Mesothelial cell of epicardium (in vitro differentiated cells): ENCODE measurements around the gene SLC6A19. TPM values are rescaled to one million over a fixed set of nuclear protein-coding genes. Genes with fewer than 3 reads are reported as not detected.

Experiments
- DNase-seq, 2 experiments: peaks; one replicate each; pipeline ENCODE4 v3.0.0; 2021; ENCODE audit warnings: low spot score in 2 of 2; ENCODE audit not compliant: unreplicated experiment in 2 of 2
- H3K27ac Mint-ChIP-seq: 2 replicates; pipeline ENCODE4 v1.8.0; 2021; ENCODE audit warnings: mixed read lengths
- H3K27me3 Mint-ChIP-seq: 2 replicates; pipeline ENCODE4 v1.8.0; 2021; ENCODE audit warnings: low read depth, mixed read lengths
- H3K36me3 Mint-ChIP-seq: 2 replicates; pipeline ENCODE4 v1.8.0; 2021; ENCODE audit warnings: mixed read lengths
- H3K4me1 Mint-ChIP-seq: 2 replicates; pipeline ENCODE4 v1.8.0; 2021; ENCODE audit warnings: mixed read lengths
- H3K4me3 Mint-ChIP-seq: 2 replicates; pipeline ENCODE4 v1.8.0; 2021; ENCODE audit warnings: mild to moderate bottlenecking, moderate library complexity, mixed read lengths
- H3K9me3 Mint-ChIP-seq: 2 replicates; pipeline ENCODE4 v1.8.0; 2021; ENCODE audit warnings: mixed read lengths
- total RNA-seq: library from RNA; stranded (reverse); gene quantifications from 3 replicates; pipeline ENCODE4 v1.2.1, GENCODE V29; 2021
- TF ChIP-seq, protein P1 (sequence below): fragments of 200-600 bp; sonication (generic); IDR thresholded peaks from one replicate; pipeline ENCODE4 v1.5.0; 2021; ENCODE audit warnings: antibody characterized with exemption; ENCODE audit not compliant: unreplicated experiment

Gene SLC6A19
- total RNA-seq, 1 donor from 2014 or later: not detected

DNA sequence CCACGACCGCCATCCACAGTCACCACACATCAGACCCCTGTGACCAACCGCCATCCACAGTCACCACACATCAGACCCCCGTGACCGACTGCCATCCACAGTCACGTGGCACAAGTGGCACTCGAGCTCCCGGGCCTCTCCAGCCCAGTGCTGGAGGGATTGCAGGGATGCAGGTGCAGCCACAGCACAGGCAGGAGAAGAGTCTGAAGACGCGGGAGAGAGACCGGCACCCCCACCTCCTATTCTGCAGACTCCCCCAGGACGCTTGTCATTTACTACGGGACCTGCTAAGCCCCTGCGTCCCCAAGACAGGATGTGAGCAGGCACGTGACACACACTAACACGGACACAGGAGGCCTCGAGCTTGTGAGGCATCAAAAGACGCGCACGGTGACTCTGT is 72.3 kb downstream of the SLC6A19 start:
- TF ChIP-seq, protein P1, sequence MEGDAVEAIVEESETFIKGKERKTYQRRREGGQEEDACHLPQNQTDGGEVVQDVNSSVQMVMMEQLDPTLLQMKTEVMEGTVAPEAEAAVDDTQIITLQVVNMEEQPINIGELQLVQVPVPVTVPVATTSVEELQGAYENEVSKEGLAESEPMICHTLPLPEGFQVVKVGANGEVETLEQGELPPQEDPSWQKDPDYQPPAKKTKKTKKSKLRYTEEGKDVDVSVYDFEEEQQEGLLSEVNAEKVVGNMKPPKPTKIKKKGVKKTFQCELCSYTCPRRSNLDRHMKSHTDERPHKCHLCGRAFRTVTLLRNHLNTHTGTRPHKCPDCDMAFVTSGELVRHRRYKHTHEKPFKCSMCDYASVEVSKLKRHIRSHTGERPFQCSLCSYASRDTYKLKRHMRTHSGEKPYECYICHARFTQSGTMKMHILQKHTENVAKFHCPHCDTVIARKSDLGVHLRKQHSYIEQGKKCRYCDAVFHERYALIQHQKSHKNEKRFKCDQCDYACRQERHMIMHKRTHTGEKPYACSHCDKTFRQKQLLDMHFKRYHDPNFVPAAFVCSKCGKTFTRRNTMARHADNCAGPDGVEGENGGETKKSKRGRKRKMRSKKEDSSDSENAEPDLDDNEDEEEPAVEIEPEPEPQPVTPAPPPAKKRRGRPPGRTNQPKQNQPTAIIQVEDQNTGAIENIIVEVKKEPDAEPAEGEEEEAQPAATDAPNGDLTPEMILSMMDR: no peak

DNA sequence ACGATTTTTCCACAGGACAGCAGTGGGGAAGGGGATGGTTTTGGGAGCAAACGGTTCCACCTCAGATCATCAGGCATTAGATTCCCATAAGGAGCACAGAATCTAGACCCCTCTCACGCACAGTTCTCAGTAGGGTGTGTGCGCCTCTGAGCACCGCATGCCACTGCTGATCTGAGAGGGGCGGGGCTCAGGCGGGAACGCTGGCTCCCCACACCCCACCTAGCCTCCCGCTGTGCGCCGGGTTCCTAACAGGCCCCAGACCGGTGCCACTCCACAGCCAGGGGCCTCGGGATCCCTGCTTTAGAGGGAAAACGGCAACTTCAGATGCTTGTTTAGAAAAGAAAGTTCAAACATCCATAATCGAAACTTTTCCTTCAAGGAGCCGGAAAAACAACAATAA is 73.1 kb downstream of the SLC6A19 start:
- Mint-ChIP-seq H3K9me3 (no peaks in the 10 kb centered on the region), H3K27ac (no peak overlapping the region), H3K4me1 (no peaks in the 10 kb centered on the region), H3K36me3 (no peaks in the 10 kb centered on the region), H3K4me3 (no peak overlapping the region), H3K27me3 (peaks cover 2% of the 10 kb centered on the region)
- TF ChIP-seq, protein P1: no peak
- no peak for DNase-seq

More for the DNA sequence above, 72.3 kb downstream of the SLC6A19 start:
- Mint-ChIP-seq H3K4me3 (no peak overlapping the region), H3K36me3 (no peaks in the 10 kb centered on the region), H3K27ac (no peak overlapping the region), H3K9me3 (no peaks in the 10 kb centered on the region), H3K27me3 (peaks cover 2% of the 10 kb centered on the region), H3K4me1 (no peaks in the 10 kb centered on the region)
- no peak for DNase-seq

Other genes with a start within 250 kb of the SLC6A19 start
- 52.8 to 65.1 TPM (median 63.4 TPM) in 3 replicates for gene NKD2, start 192.8 kb upstream of the SLC6A19 start, total RNA-seq
- 33.5 to 34.9 TPM (median 33.6 TPM) in 3 replicates for gene SLC12A7, start 89.5 kb upstream of the SLC6A19 start, total RNA-seq
- not detected in 3 replicates for gene SLC6A18, start 23.8 kb downstream of the SLC6A19 start, total RNA-seq
- 0.16 to 0.33 TPM (median 0.20 TPM) in 3 replicates for gene TERT, start 93.5 kb downstream of the SLC6A19 start, total RNA-seq
- gene CLPTM1L, start 143.5 kb downstream of the SLC6A19 start, total RNA-seq: 79.3 to 83.9 TPM (median 83.7 TPM) in 3 replicates
- gene SLC6A3, start 243.8 kb downstream of the SLC6A19 start, total RNA-seq: 0.04 to 0.07 TPM in 2 of 3 replicates, not detected in the other